GM12878 (cell line): ENCODE results near the gene TTC32. TPM values are rescaled to one million over a fixed set of nuclear protein-coding genes. Genes with fewer than 3 reads are reported as not detected.

Source experiments
- ATAC-seq: fragments of 200-7000 bp; cut with Tn5 transposase; 3 replicates; pipeline ENCODE4 v1.9.1; 2020; ENCODE audit warnings: mild to moderate bottlenecking, moderate library complexity
- Bru-seq: library from RNA; stranded (reverse); fragments of 400-500 nt; gene quantifications from one replicate; lab custom pipeline; 2021; lab: Mats Ljungman, UMichigan
- BruChase-seq, 2 experiments: library from RNA; stranded (reverse); fragments of 400-500 nt; gene quantifications; one replicate each; lab custom pipeline; 2021; lab: Mats Ljungman, UMichigan
- BruUV-seq: library from RNA; stranded (reverse); fragments of 400-500 nt; replicated peaks from 2 replicates; lab custom pipeline; 2021; lab: Mats Ljungman, UMichigan
- CTCF ChIA-PET: fragments of 300-600 bp; sonication (Branson Sonifier 250); formaldehyde crosslinking; extraction: SDS; loops from one replicate; lab custom pipeline; 2021; ENCODE audit warnings: inconsistent platforms; lab: Yijun Ruan, JAX
- POLR2A ChIA-PET: fragments of 350-600 bp; formaldehyde crosslinking; extraction: SDS; loops from one replicate; lab custom pipeline; 2021; ENCODE audit warnings: inconsistent platforms; lab: Charles Lee
- RAD21 ChIA-PET: fragments of 300-600 bp; sonication (Branson Sonifier 250); formaldehyde crosslinking; loops from one replicate; lab custom pipeline; 2023; ENCODE audit warnings: antibody characterized with exemption; ENCODE audit not compliant: unreplicated experiment; lab: Charles Lee
- SMC1A ChIA-PET: fragments of 300-600 bp; sonication (Branson Sonifier 250); formaldehyde crosslinking; loops from one replicate; lab custom pipeline; 2023; ENCODE audit not compliant: unreplicated experiment, uncharacterized antibody; lab: Charles Lee
- DNase-seq: peaks from one replicate; pipeline ENCODE4 v3.0.0-alpha.2; 2011; ENCODE audit warnings: low read depth, low spot score
- FAIRE-seq: peaks from 3 replicates; lab custom pipeline; 2011; peaks lifted over from hg19 to GRCh38; lab: Jason Lieb, UNC
- H2AFZ ChIP-seq: 2 replicates; pipeline ENCODE4 v1.6.0; 2011; ENCODE audit warnings: low read depth, low read length, control low read depth; ENCODE audit not compliant: control insufficient read depth
- H3K27ac ChIP-seq: 2 replicates; pipeline ENCODE4 v1.5.1; 2011; ENCODE audit warnings: control low read depth; ENCODE audit not compliant: control insufficient read depth, insufficient read depth
- H3K27me3 ChIP-seq, 2 experiments: replicated peaks in 1 of 2; 2 replicates each; pipeline versions ENCODE4 v1.6.0 to v1.6.1; 2011; ENCODE audit warnings: low read length in 1 of 2; ENCODE audit not compliant: control insufficient read depth in 2 of 2, insufficient read depth in 2 of 2
- H3K36me3 ChIP-seq, 2 experiments: 2 replicates each; pipeline ENCODE4 v1.5.1; 2011; ENCODE audit warnings: low read length in 1 of 2; ENCODE audit not compliant: control insufficient read depth in 2 of 2, insufficient read depth in 2 of 2
- H3K4me1 ChIP-seq: 2 replicates; pipeline ENCODE4 v1.6.1; 2011; ENCODE audit warnings: mild to moderate bottlenecking, low read length, moderate library complexity, mixed read lengths; ENCODE audit not compliant: control insufficient read depth, insufficient read depth
- H3K4me2 ChIP-seq: 2 replicates; pipeline ENCODE4 v1.6.0; 2011; ENCODE audit warnings: control low read depth; ENCODE audit not compliant: control insufficient read depth, insufficient read depth
- H3K4me3 ChIP-seq: fragments of 200-600 bp; sonication (generic); 2 replicates; pipeline ENCODE4 v1.5.1; 2016
- H3K79me2 ChIP-seq: 2 replicates; pipeline ENCODE4 v1.6.0; 2011; ENCODE audit warnings: low read length; ENCODE audit not compliant: control insufficient read depth, insufficient read depth
- H3K9ac ChIP-seq: 2 replicates; pipeline ENCODE4 v1.8.0; 2011; ENCODE audit warnings: low read length, control low read depth, mixed read lengths; ENCODE audit not compliant: control insufficient read depth, insufficient read depth
- H3K9me3 ChIP-seq: replicated peaks from 3 replicates; pipeline ENCODE4 v1.5.1; 2011; ENCODE audit warnings: mild to moderate bottlenecking, low read length; ENCODE audit not compliant: control insufficient read depth, insufficient read depth
- H4K20me1 ChIP-seq: 2 replicates; pipeline ENCODE4 v1.6.0; 2011; ENCODE audit not compliant: control insufficient read depth, insufficient read depth
- CHD2 ChIP-seq: IDR thresholded peaks from 2 replicates; pipeline ENCODE4 v1.6.1; 2011; ENCODE audit warnings: low read depth, low read length, improper control_type of control experiment, borderline replicate concordance
- JUNB ChIP-seq: IDR thresholded peaks from 2 replicates; pipeline ENCODE4 v1.6.1; 2016; ENCODE audit warnings: antibody characterized with exemption, mild to moderate bottlenecking
- MTA2 ChIP-seq: fragments of 450-650 bp; IDR thresholded peaks from 2 replicates; pipeline ENCODE4 v1.6.1; 2016; ENCODE audit warnings: low read depth, mild to moderate bottlenecking, moderate library complexity
- NRF1 ChIP-seq: conservative IDR thresholded peaks from 2 replicates; pipeline ENCODE4 v1.6.1; 2011; ENCODE audit warnings: mild to moderate bottlenecking, low read depth, low read length, improper control_type of control experiment
- SREBF2 ChIP-seq: IDR thresholded peaks from 2 replicates; pipeline ENCODE4 v1.6.1; 2012; ENCODE audit warnings: mild to moderate bottlenecking, low read length
- WGBS: methylation state at CpG from one replicate; pipeline ENCODE4 v1.1.6; 2016; ENCODE audit warnings: low lambda C conversion rate; ENCODE audit not compliant: insufficient replicate concordance, insufficient coverage; ENCODE audit errors: missing lambda C conversion rate; 5-methylcytosine and 5-hydroxymethylcytosine counted together
- in situ Hi-C: fragments of 300-500 bp; cut with MboI; formaldehyde crosslinking; loops from 9 replicates; pipeline ENCODE4 v1.14.3; 2018; ENCODE audit warnings: mixed read lengths
- intact Hi-C: fragments of 100-400 bp; cut with micrococcal nuclease; formaldehyde crosslinking; loops from one replicate; pipeline ENCODE4 v1.14.2; 2022; ENCODE audit not compliant: unreplicated experiment
- long read RNA-seq, 2 experiments: library from polyadenylated mRNA; unstranded; transcript quantifications; one replicate each; pipeline ENCODE4 v2.0.0, GENCODE V29; 2019 to 2020
- polyA minus RNA-seq, 3 experiments: library from RNA; depleted of rRNA, polyadenylated mRNA; stranded (reverse); fragments of >200 nt; gene quantifications; 2 replicates each; pipeline ENCODE4 v1.2.3, GENCODE V29; 2011
- polyA plus RNA-seq, 11 experiments: library from polyadenylated mRNA; depleted of rRNA in 4 of 11; unstranded in 6 of 11; stranded (reverse) in 5 of 11; fragments of >200 nt; fragmentation: Nextera tagmentation in 4 of 11; fragmentation: Illumina TruSeq in 1 of 11; extraction: Ambion mirVana in 4 of 11; extraction: Trizol in 1 of 11; gene quantifications; 1 replicate in 1 of 11; 2 replicates in 10 of 11; pipeline versions ENCODE4 v1.2.1 to v1.2.3, GENCODE V29; 2011 to 2016; ENCODE audit warnings: inconsistent platforms in 2 of 11, missing spikeins in 2 of 11, low read depth in 1 of 11
- total RNA-seq, 4 experiments: library from RNA; depleted of rRNA in 3 of 4; stranded (reverse); fragments of >200 nt in 3 of 4; fragmentation: Illumina TruSeq in 1 of 4; extraction: Trizol in 1 of 4; gene quantifications; 2 replicates each; pipeline versions ENCODE4 v1.2.1 to v1.2.3, GENCODE V29; 2013 to 2021
- TF ChIP-seq, protein P1 (sequence below): IDR thresholded peaks from 2 replicates; pipeline ENCODE4 v1.6.1; 2012; ENCODE audit warnings: low read depth, low read length, improper control_type of control experiment
- TF ChIP-seq, protein P2 (sequence below): fragments of 450-650 bp; IDR thresholded peaks from 2 replicates; pipeline ENCODE4 v1.6.1; 2018; ENCODE audit warnings: mild to moderate bottlenecking, low read depth, moderate library complexity; ENCODE audit not compliant: partially characterized antibody
- TF ChIP-seq, protein P3 (sequence below): fragments of 450-650 bp; IDR thresholded peaks from 2 replicates; pipeline ENCODE4 v1.6.1; 2017; ENCODE audit warnings: low read depth, mild to moderate bottlenecking, moderate library complexity
- TF ChIP-seq, protein P4 (sequence below): fragments of 450-650 bp; conservative IDR thresholded peaks from 2 replicates; pipeline ENCODE4 v1.6.1; 2017; ENCODE audit warnings: mild to moderate bottlenecking, moderate library complexity

Gene TTC32
- 71.7 and 84.3 TPM in 2 replicates for total RNA-seq (2013; cell fraction: nucleolus; rRNA removed)
- total RNA-seq (2014; rRNA removed) (11.1 and 13.2 TPM in 2 replicates), total RNA-seq (2014; rRNA removed; fragmentation: Illumina TruSeq; extraction: Trizol) (17.2 and 17.7 TPM in 2 replicates), total RNA-seq (2021) (14.3 and 14.6 TPM in 2 replicates), polyA plus RNA-seq (2011; rRNA removed) (25.2 and 32.8 TPM in 2 replicates), polyA plus RNA-seq (2014; fragmentation: Illumina TruSeq; extraction: Trizol) (13.3 and 17.1 TPM in 2 replicates), polyA plus RNA-seq (2014; fragmentation: Nextera tagmentation; extraction: Ambion mirVana) (10 to 100 TPM; 21.6 to 25.3 TPM), polyA plus RNA-seq (2014; rRNA removed) (15.6 and 16.0 TPM in 2 replicates), polyA plus RNA-seq (2016; fragmentation: Nextera tagmentation; extraction: Ambion mirVana) (10 to 100 TPM; 28.2 to 30.0 TPM), polyA minus RNA-seq (2011; rRNA and poly(A)+ RNA removed) (6.8 and 8.6 TPM in 2 replicates), Bru-seq, nascent RNA (percentile 95 among the genes with signal in this experiment), BruChase-seq, experiment 1, labeled RNA remaining after a 6-hour chase (percentile 74 among the genes with signal in this experiment), BruChase-seq, experiment 2, labeled RNA remaining after a 2-hour chase (percentile 86 among the genes with signal in this experiment)
- 9.1 TPM for polyA plus RNA-seq (2011; ENCODE audit: low read depth)
- 8.0 and 9.6 TPM in 2 replicates for polyA plus RNA-seq (2011; cell fraction: cytosol; rRNA removed)
- 36.6 and 42.1 TPM in 2 replicates for polyA plus RNA-seq (2011; cell fraction: nucleus; rRNA removed)
- 18.3 TPM in 2 replicates for polyA plus RNA-seq (2012)
- 4.3 and 6.5 TPM in 2 replicates for polyA minus RNA-seq (2011; cell fraction: cytosol; rRNA and poly(A)+ RNA removed)
- 39.4 and 42.2 TPM in 2 replicates for polyA minus RNA-seq (2011; cell fraction: nucleus; rRNA and poly(A)+ RNA removed)
- long read RNA-seq, experiment 1, partial matches to known transcripts, result 0 of 3 reads
- long read RNA-seq, experiment 1, other reads (novel, unspliced or antisense), result 2 of 3 reads
- long read RNA-seq, experiment 2, transcript TTC32-201 (3 exons, 822 nt), result major isoform, 6 of 13 reads
- long read RNA-seq, experiment 2, partial matches to known transcripts, result 0 of 13 reads
- long read RNA-seq, experiment 2, other reads (novel, unspliced or antisense), result 7 of 13 reads

DNA sequence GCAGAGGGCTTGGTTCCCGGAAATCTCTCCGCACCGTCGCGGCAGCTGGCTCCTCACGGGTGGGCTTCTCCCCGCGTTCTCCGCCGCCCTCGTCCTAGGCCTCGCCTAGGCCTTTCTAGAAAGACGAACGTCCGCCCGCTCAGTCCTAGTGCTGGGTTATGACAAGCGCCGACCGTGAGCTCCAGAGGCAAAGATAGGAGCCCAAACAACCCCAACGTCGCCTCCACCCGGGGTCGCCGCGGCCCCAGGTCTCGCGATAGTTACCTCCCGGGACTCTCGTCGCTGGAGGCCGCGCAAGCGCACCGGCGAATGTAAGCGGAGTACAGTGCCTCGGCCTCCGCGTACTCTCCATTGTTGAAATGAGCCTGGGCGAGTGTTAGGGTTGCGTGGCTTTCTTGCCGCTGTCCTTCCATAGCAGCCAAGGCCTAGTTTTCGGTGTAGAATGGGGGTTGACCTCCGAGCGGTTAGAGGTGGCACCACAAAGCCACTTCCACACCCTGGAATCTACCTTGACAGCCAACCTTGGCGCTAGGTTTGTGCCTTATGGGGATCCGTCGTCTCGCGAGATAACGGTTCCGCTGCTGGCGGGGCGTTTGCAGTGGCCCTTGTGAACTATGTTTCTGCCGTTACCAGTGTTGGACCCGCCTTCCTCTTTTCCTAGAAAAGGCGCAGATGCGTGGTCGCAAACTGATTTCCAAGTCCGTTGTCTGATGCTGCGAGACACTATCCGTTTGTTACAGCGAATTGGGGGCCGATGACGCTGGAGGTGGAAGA is at the start of gene TTC32:
Gene TTC32, minus strand, starts transcription at position 542 of the 774 bp plus-strand sequence. Its CDS starts 129 bp downstream, at position 413.
- in situ Hi-C loops, result no loop called here
- ChIA-PET SMC1A (interaction anchor here (0.9 kb wide), 1 partner anchor 323 kb away, joined by 3 read pairs; the partner anchor contains the start of gene SDC1), CTCF (no interaction called here), POLR2A (interaction anchor here (0.5 to 1.1 kb wide), 4 partner anchors 32 to 321 kb away, joined by 3 read pairs; partner anchors contain the start of gene LAPTM4A), RAD21 (no interaction called here)
- Histone ChIP-seq H4K20me1 (no peaks in the 10 kb centered on the region), H3K4me2 (peak within 1 kb of the TSS; percentile 88), H3K79me2 (peaks cover 58% of the 10 kb centered on the region), H3K9me3 (no peaks in the 10 kb centered on the region; the same call in 2 of the 3 replicates), H3K4me1 (peaks cover 8% of the 10 kb centered on the region), H2AFZ (peak within 1 kb of the TSS; percentile 100), H3K4me3 (peak within 1 kb of the TSS; percentile 85), H3K27me3 (no peaks in the 10 kb centered on the region), H3K9ac (peak within 1 kb of the TSS; percentile 98), H3K27ac (peak within 1 kb of the TSS; percentile 99), H3K36me3 (no peaks in the 10 kb centered on the region)
- DNase-seq (peak; percentile 82), ATAC-seq (peak; percentile 86), FAIRE-seq (peak; percentile 80)
- no TSS peak for BruUV-seq
- intact Hi-C loops, result loop anchor here (1.0 to 5.0 kb wide), 3 partner anchors 8 to 151 kb away; partner anchors contain the start of gene LAPTM4A
- under 1% methylated on average over 64 of the region's 65 CpGs for WGBS
- peak; percentile 98 for TF ChIP-seq CHD2
- TF ChIP-seq SREBF2, result no peak
- TF ChIP-seq JUNB, result no peak; the same call in 1 of the 2 replicates
- TF ChIP-seq, protein P1, sequence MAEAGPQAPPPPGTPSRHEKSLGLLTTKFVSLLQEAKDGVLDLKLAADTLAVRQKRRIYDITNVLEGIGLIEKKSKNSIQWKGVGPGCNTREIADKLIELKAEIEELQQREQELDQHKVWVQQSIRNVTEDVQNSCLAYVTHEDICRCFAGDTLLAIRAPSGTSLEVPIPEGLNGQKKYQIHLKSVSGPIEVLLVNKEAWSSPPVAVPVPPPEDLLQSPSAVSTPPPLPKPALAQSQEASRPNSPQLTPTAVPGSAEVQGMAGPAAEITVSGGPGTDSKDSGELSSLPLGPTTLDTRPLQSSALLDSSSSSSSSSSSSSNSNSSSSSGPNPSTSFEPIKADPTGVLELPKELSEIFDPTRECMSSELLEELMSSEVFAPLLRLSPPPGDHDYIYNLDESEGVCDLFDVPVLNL, result peak; percentile 86
- TF ChIP-seq NRF1, result peak; percentile 86
- TF ChIP-seq, protein P2, sequence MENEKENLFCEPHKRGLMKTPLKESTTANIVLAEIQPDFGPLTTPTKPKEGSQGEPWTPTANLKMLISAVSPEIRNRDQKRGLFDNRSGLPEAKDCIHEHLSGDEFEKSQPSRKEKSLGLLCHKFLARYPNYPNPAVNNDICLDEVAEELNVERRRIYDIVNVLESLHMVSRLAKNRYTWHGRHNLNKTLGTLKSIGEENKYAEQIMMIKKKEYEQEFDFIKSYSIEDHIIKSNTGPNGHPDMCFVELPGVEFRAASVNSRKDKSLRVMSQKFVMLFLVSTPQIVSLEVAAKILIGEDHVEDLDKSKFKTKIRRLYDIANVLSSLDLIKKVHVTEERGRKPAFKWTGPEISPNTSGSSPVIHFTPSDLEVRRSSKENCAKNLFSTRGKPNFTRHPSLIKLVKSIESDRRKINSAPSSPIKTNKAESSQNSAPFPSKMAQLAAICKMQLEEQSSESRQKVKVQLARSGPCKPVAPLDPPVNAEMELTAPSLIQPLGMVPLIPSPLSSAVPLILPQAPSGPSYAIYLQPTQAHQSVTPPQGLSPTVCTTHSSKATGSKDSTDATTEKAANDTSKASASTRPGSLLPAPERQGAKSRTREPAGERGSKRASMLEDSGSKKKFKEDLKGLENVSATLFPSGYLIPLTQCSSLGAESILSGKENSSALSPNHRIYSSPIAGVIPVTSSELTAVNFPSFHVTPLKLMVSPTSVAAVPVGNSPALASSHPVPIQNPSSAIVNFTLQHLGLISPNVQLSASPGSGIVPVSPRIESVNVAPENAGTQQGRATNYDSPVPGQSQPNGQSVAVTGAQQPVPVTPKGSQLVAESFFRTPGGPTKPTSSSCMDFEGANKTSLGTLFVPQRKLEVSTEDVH, result no peak
- TF ChIP-seq, protein P3, sequence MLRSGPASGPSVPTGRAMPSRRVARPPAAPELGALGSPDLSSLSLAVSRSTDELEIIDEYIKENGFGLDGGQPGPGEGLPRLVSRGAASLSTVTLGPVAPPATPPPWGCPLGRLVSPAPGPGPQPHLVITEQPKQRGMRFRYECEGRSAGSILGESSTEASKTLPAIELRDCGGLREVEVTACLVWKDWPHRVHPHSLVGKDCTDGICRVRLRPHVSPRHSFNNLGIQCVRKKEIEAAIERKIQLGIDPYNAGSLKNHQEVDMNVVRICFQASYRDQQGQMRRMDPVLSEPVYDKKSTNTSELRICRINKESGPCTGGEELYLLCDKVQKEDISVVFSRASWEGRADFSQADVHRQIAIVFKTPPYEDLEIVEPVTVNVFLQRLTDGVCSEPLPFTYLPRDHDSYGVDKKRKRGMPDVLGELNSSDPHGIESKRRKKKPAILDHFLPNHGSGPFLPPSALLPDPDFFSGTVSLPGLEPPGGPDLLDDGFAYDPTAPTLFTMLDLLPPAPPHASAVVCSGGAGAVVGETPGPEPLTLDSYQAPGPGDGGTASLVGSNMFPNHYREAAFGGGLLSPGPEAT, result peak; percentile 96
- TF ChIP-seq, protein P4, sequence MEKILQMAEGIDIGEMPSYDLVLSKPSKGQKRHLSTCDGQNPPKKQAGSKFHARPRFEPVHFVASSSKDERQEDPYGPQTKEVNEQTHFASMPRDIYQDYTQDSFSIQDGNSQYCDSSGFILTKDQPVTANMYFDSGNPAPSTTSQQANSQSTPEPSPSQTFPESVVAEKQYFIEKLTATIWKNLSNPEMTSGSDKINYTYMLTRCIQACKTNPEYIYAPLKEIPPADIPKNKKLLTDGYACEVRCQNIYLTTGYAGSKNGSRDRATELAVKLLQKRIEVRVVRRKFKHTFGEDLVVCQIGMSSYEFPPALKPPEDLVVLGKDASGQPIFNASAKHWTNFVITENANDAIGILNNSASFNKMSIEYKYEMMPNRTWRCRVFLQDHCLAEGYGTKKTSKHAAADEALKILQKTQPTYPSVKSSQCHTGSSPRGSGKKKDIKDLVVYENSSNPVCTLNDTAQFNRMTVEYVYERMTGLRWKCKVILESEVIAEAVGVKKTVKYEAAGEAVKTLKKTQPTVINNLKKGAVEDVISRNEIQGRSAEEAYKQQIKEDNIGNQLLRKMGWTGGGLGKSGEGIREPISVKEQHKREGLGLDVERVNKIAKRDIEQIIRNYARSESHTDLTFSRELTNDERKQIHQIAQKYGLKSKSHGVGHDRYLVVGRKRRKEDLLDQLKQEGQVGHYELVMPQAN, result peak; percentile 87
- no peak for TF ChIP-seq MTA2
